Measurements from ENCODE around the gene AHCYL2. TPM values are rescaled to one million over a fixed set of nuclear protein-coding genes. Genes with fewer than 3 reads are reported as not detected.

The AHCYL2 gene
- total and polyA plus RNA-seq, 2 experiments from 2014 or later = 7.8 to 29.4 TPM

- DNase-seq (ENCODE audit: low spot score) = no peak
- Mint-ChIP-seq H3K27ac (no peak overlapping the region), H3K9me3 (peaks cover 9% of the 10 kb centered on the region; the same call in 2 of the 3 replicates), H3K4me3 (no peak overlapping the region), H3K36me3 (ENCODE audit: low read depth) (peaks cover 23% of the 10 kb centered on the region), H3K4me1 (peaks cover 11% of the 10 kb centered on the region), H3K27me3 (ENCODE audit: insufficient read depth, low read depth, poor library complexity) (peaks cover 4% of the 10 kb centered on the region)
- no peaks in the 10 kb centered on the region for H3K9me2 ChIP-seq (ENCODE audit: insufficient read depth)
- no peak overlapping the region for H3K27ac ChIP-seq (ENCODE audit: low read depth)
- peaks cover 6% of the 10 kb centered on the region; the same call in 1 of the 2 replicates for H4K20me1 ChIP-seq (replicated peaks; ENCODE audit: insufficient read depth)
- no peaks in the 10 kb centered on the region for H3K27me3 ChIP-seq (ENCODE audit: insufficient read depth)
- H3K4me1 ChIP-seq (ENCODE audit: insufficient read depth) = peaks cover 13% of the 10 kb centered on the region
- no peak overlapping the region for H3K4me3 ChIP-seq
- H3K4me2 ChIP-seq = no peak overlapping the region
- peaks cover 78% of the 10 kb centered on the region for H3K79me2 ChIP-seq (replicated peaks; ENCODE audit: insufficient read depth)
- ATAC-seq = no peak
- H3F3A ChIP-seq (replicated peaks; ENCODE audit: low read depth) = no peaks in the 10 kb centered on the region
- TF ChIP-seq JUNB (IDR thresholded peaks at IDR 0.05; ENCODE audit: unreplicated experiment) (no peak), ZNF114 (CRISPR knock-in tag; IDR thresholded peaks at IDR 0.05) (no peak), NANOG (IDR thresholded peaks at IDR 0.05; ENCODE audit: borderline replicate concordance) (no peak), ZNF462 (CRISPR knock-in tag; IDR thresholded peaks at IDR 0.05) (no peak), ETS1 (IDR thresholded peaks at IDR 0.05) (no peak), CREB1 (CRISPR knock-in tag; IDR thresholded peaks at IDR 0.05; ENCODE audit: low read depth) (no peak), POLR2AphosphoS5 (IDR thresholded peaks at IDR 0.05; ENCODE audit: low read depth) (no peak), EZH2phosphoT487 (IDR thresholded peaks at IDR 0.05; ENCODE audit: unreplicated experiment) (no peak), CTCF (conservative IDR thresholded peaks at IDR 0.05; ENCODE audit: low read depth in 2 of 2) (no peak), EZH2 (IDR thresholded peaks at IDR 0.05; ENCODE audit: low read depth, unreplicated experiment) (no peak), STAT1 (IDR thresholded peaks at IDR 0.05; ENCODE audit: unreplicated experiment) (no peak), REST (IDR thresholded peaks at IDR 0.05; ENCODE audit: unreplicated experiment) (no peak), ZNF331 (CRISPR knock-in tag; IDR thresholded peaks at IDR 0.05; ENCODE audit: low read depth) (no peak)
- no peaks in the 10 kb centered on the region for H3K36me3 ChIP-seq (ENCODE audit: insufficient read depth)
- no peak overlapping the region for H2AFZ ChIP-seq
Observed at GRCh38 chr7:129244220-129244619, 19.4 kb downstream of the AHCYL2 start.

All from GM23338 (cell line).